ENCODE measurements around the gene LSS. TPM values are rescaled to one million over a fixed set of nuclear protein-coding genes. Genes with fewer than 3 reads are reported as not detected.
A peak's percentile ranks its signal among the peaks of the same experiment; 100 is the strongest.
"Not testable (repeated sequence)": the region's sequence is repeated elsewhere in the genome, so short reads cannot be mapped to it uniquely, and the experiment has no call there.

The LSS gene
- total RNA-seq, 3 donors from 2014 or later (not counting 1 experiment from before 2014, with no cell fraction given) = 59.9 to 82.2 (median 62.7) TPM

DNA sequence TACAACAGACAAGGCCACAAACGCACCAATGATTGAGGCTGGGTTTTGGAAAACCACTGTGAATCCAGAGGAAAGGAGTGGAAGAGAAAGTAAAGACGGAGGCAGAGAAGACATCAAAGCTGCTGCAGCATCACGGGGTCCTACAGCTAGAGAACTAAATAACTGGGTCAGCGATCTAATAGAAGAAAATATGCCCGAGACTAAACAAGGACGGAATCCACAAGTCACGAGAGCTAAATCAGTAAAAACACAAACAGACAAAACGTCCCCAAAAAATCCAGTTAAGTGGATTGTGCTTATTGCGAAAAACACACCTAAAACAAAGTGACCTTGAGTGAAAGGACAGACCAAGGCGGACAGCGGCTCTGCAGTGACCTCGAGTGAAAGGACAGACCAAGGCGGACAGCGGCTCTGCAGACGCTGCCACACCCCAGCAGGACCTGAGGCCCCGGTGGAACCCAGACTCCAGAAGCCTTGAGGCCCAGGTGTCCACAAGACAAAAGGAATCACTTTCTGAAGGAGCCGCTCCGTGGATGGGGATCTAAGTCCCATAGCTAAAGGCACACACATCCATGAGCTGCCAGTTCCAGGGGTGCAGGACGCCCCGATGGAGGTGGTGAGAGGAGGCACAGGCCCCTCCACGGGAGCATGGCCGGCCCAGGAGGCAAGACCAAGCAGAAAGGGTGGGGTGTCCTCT lies 79.2 kb downstream of the LSS start:
- no peaks in the 10 kb centered on the region for H3K9me3 Mint-ChIP-seq
- intact Hi-C loops (cut with micrococcal nuclease) = no loop called here
- Histone ChIP-seq H3K4me3 (ENCODE audit: low read length) (no peak overlapping the region), H3K4me1 (ENCODE audit: control insufficient read depth, insufficient read depth, low read length) (peaks cover 8% of the 10 kb centered on the region), H3K9me3 (ENCODE audit: control insufficient read depth, insufficient read depth, low read length) (no peaks in the 10 kb centered on the region), H3K27me3 (ENCODE audit: control insufficient read depth, insufficient read depth, low read length) (no peaks in the 10 kb centered on the region), H3K36me3 (ENCODE audit: control insufficient read depth, insufficient read depth, low read length) (no peaks in the 10 kb centered on the region), H3K27ac (ENCODE audit: low read length) (no peak overlapping the region)
- DNase-seq (no peak), ATAC-seq (no peak)
- no peaks in the 10 kb centered on the region for H3K36me3 Mint-ChIP-seq
- peaks cover 0 to 4% of the 10 kb centered on the region in 2 donors for H3K4me1 Mint-ChIP-seq
- no peak overlapping the region for H3K27ac Mint-ChIP-seq
- H3K4me3 Mint-ChIP-seq = no peak overlapping the region
- H3K27me3 Mint-ChIP-seq (ENCODE audit: low read depth in 2 of 2) = no peaks in the 10 kb centered on the region
- 91% methylated on average over 22 of the region's 22 CpGs for WGBS (ENCODE audit: insufficient coverage)
- TF ChIP-seq CTCF (IDR thresholded peaks at IDR 0.05) = no peak

DNA sequence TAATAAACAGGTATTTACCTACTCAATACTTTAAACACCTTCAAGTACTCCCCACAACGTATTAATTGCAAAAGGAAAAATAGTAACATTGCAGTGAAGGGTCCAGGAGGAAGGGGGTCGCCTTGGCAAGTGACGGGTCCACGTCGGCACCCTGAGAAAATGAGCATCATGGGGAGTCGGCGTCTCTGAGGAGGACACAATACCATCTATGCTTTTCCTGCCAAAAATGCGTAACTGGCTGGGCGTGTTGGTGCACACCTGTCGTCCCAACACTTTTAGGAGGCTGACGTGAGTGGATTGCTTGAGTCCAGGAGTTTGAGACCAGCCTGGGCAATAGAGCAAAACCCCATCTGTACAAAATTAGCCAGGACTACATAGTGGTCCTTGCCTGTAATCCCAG lies 80.5 kb downstream of the LSS start:
- H3K27me3 Mint-ChIP-seq (ENCODE audit: low read depth in 2 of 2) = no peaks in the 10 kb centered on the region
- no peaks in the 10 kb centered on the region for H3K27me3 ChIP-seq (ENCODE audit: control insufficient read depth, insufficient read depth, low read length)
- ATAC-seq = no peak
- TF ChIP-seq CTCF (IDR thresholded peaks at IDR 0.05) = no peak
- peaks cover 8 to 12% of the 10 kb centered on the region in 2 donors for H3K4me1 Mint-ChIP-seq
- no peak overlapping the region for H3K4me3 ChIP-seq (ENCODE audit: low read length)
- no peaks in the 10 kb centered on the region for H3K9me3 ChIP-seq (ENCODE audit: control insufficient read depth, insufficient read depth, low read length)
- no peak for DNase-seq
- peaks cover 7% of the 10 kb centered on the region for H3K4me1 ChIP-seq (ENCODE audit: control insufficient read depth, insufficient read depth, low read length)
- 92% methylated on average over 11 of the region's 11 CpGs for WGBS (ENCODE audit: insufficient coverage)
- no peak overlapping the region for H3K27ac ChIP-seq (ENCODE audit: low read length)
- no peak overlapping the region for H3K27ac Mint-ChIP-seq
- H3K36me3 Mint-ChIP-seq = no peaks in the 10 kb centered on the region
- H3K36me3 ChIP-seq (ENCODE audit: control insufficient read depth, insufficient read depth, low read length) = no peaks in the 10 kb centered on the region
- no peak overlapping the region for H3K4me3 Mint-ChIP-seq
- intact Hi-C loops (cut with micrococcal nuclease) = no loop called here
- H3K9me3 Mint-ChIP-seq = no peaks in the 10 kb centered on the region

GRCh38 chr21:46147429-46147828 lies 81.1 kb downstream of the LSS start:
- H3K27me3 Mint-ChIP-seq (ENCODE audit: low read depth in 2 of 2); H3K27me3 ChIP-seq (ENCODE audit: control insufficient read depth, insufficient read depth, low read length); H3K36me3 Mint-ChIP-seq; H3K27ac Mint-ChIP-seq; H3K4me3 ChIP-seq (ENCODE audit: low read length); H3K9me3 ChIP-seq (ENCODE audit: control insufficient read depth, insufficient read depth, low read length); H3K4me1 ChIP-seq (ENCODE audit: control insufficient read depth, insufficient read depth, low read length); H3K4me3 Mint-ChIP-seq; H3K9me3 Mint-ChIP-seq; intact Hi-C loops (cut with micrococcal nuclease); H3K36me3 ChIP-seq (ENCODE audit: control insufficient read depth, insufficient read depth, low read length); ATAC-seq; H3K27ac ChIP-seq (ENCODE audit: low read length): not testable (repeated sequence)
- H3K4me1 Mint-ChIP-seq = peaks cover 8 to 12% of the 10 kb centered on the region in 2 donors
- 67% methylated on average over 12 of the region's 12 CpGs for WGBS (ENCODE audit: insufficient coverage)
- DNase-seq = peak in 1 of 2 donors; percentile 61

GRCh38 chr21:46146856-46147255 lies 81.7 kb downstream of the LSS start:
- Mint-ChIP-seq H3K27me3 (ENCODE audit: low read depth in 2 of 2) (no peaks in the 10 kb centered on the region), H3K9me3 (no peaks in the 10 kb centered on the region), H3K4me1 (peaks cover 8 to 12% of the 10 kb centered on the region in 2 donors), H3K36me3 (no peaks in the 10 kb centered on the region), H3K27ac (peak overlapping the region in 1 of 2 donors; percentile 76), H3K4me3 (no peak overlapping the region)
- no peaks in the 10 kb centered on the region for H3K9me3 ChIP-seq (ENCODE audit: control insufficient read depth, insufficient read depth, low read length)
- intact Hi-C loops (cut with micrococcal nuclease) = no loop called here
- ATAC-seq = no peak
- H3K27ac ChIP-seq (ENCODE audit: low read length) = no peak overlapping the region
- no peaks in the 10 kb centered on the region for H3K36me3 ChIP-seq (ENCODE audit: control insufficient read depth, insufficient read depth, low read length)
- no peak for DNase-seq
- WGBS (ENCODE audit: insufficient coverage) = 86% methylated on average over 14 of the region's 14 CpGs
- peaks cover 4% of the 10 kb centered on the region for H3K4me1 ChIP-seq (ENCODE audit: control insufficient read depth, insufficient read depth, low read length)
- no peak overlapping the region for H3K4me3 ChIP-seq (ENCODE audit: low read length)
- H3K27me3 ChIP-seq (ENCODE audit: control insufficient read depth, insufficient read depth, low read length) = no peaks in the 10 kb centered on the region
- no peak for TF ChIP-seq CTCF (IDR thresholded peaks at IDR 0.05)

Data from natural killer cell (primary cell).